ENCODE measurements around the gene CDK5R2. TPM values are rescaled to one million over a fixed set of nuclear protein-coding genes. Genes with fewer than 3 reads are reported as not detected.
A peak's percentile ranks its signal among the peaks of the same experiment; 100 is the strongest.

Gene CDK5R2
- total RNA-seq, 4 donors from 2014 or later = 0.39 TPM; not detected in 3

DNA sequence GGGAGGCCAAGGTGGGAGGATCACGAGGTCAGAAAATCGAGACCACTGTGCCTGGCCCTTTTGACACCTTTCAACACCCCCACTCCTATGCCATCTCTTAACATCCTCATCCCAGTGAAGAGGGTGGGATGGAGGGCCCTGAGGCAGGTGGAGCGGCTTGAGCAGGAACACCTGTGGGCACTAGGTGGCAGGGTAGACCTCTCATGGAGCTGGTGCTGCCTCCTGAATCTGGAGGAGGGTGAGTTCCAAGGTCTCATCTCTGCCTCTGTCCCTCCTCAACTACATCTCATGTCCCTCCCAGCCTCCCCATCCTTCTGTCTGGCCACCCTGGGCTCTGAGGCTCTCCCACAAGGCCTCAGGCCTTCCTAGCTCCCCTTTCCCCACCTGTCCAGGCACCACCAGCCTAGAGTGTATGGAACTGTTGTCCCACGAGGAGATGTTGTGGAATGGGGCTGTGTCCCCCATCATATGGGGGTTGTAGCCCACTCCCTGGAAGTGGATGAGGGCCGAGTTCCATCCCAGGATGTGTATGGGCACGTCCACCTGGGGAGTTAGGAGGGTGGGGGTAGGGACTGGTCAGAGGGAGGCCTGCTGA lies 50.8 kb downstream of the CDK5R2 start:
- peak; percentile 28 to 42 for DNase-seq
- TF ChIP-seq POLR2A (IDR thresholded peaks at IDR 0.05) = no peak
- TF ChIP-seq, protein P1, sequence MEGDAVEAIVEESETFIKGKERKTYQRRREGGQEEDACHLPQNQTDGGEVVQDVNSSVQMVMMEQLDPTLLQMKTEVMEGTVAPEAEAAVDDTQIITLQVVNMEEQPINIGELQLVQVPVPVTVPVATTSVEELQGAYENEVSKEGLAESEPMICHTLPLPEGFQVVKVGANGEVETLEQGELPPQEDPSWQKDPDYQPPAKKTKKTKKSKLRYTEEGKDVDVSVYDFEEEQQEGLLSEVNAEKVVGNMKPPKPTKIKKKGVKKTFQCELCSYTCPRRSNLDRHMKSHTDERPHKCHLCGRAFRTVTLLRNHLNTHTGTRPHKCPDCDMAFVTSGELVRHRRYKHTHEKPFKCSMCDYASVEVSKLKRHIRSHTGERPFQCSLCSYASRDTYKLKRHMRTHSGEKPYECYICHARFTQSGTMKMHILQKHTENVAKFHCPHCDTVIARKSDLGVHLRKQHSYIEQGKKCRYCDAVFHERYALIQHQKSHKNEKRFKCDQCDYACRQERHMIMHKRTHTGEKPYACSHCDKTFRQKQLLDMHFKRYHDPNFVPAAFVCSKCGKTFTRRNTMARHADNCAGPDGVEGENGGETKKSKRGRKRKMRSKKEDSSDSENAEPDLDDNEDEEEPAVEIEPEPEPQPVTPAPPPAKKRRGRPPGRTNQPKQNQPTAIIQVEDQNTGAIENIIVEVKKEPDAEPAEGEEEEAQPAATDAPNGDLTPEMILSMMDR (IDR thresholded peaks at IDR 0.05) = peak in 4 of 6 experiments; percentile 18 to 55 (median 33)
- Histone ChIP-seq H3K9me3 (no peaks in the 10 kb centered on the region), H3K27ac (no peak overlapping the region), H3K4me1 (no peaks in the 10 kb centered on the region), H3K4me3 (replicated peaks in 1 of 3) (no peak overlapping the region), H3K27me3 (no peaks in the 10 kb centered on the region), H3K36me3 (no peaks in the 10 kb centered on the region)
- intact Hi-C loops (cut with DNase I) = no loop called here
- WGBS, 2 donors = 29 to 46% methylated on average over 5 to 6 of the region's 6 CpGs

DNA sequence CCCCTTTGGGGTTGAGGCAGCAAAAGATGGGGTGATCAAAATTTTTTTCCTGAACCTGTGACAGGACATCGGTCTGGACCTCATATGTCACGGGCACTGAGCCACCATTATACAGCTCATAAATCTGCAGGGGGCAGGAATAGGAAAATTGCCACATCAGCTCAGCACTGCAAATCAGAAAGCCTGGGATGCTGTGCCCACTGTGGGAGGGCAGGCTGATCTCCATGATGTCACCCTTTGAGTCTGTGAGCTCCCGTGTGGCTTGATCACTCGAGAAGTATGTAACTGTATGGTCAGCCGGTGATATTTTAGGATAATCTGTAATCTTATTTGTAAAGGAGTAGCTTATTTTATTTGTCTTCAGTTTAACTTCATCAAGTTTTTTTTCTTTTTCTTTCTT lies 51.4 kb downstream of the CDK5R2 start:
- intact Hi-C loops (cut with DNase I) = no loop called here
- Histone ChIP-seq H3K27ac (no peak overlapping the region), H3K4me1 (no peaks in the 10 kb centered on the region), H3K36me3 (no peaks in the 10 kb centered on the region), H3K9me3 (no peaks in the 10 kb centered on the region), H3K4me3 (replicated peaks in 1 of 3) (no peak overlapping the region), H3K27me3 (no peaks in the 10 kb centered on the region)
- TF ChIP-seq, protein P1 (IDR thresholded peaks at IDR 0.05) = no peak
- TF ChIP-seq POLR2A (IDR thresholded peaks at IDR 0.05) = no peak
- WGBS, 2 donors = 87 to 88% methylated on average over 5 of the region's 5 CpGs
- no peak for DNase-seq

MicroRNA genes within 50 kb of the gene (microRNA counts, 767-probe panel; counts per million panel counts)
- microRNA hsa-miR-375 = 0 counts per million in 2 donors

Small RNA genes lying within 50 kb of the gene (microRNA-seq; reads per million reads assigned to microRNA genes)
- gene MIR375 = 1,040 reads per million, percentile 81 among the genes with 10 or more reads in this experiment

Small RNA genes lying within 50 kb of the gene (small RNA-seq; reads per million reads assigned to genes)
- gene MIR375 (25.1 reads per million, percentile 94 among the genes with 10 or more reads in this experiment), gene RNU6-642P (not detected)

Other genes starting within 250 kb of the CDK5R2 start
- 10 to 100 TPM in 3 of 4 donors, 1 to 10 TPM in 1; 5.7 to 19.2 (median 12.5) TPM for gene TTLL4, start 248.8 kb upstream of the CDK5R2 start, total RNA-seq
- 10 to 100 TPM in 3 of 4 donors, 1 to 10 TPM in 1; 9.0 to 26.8 (median 17.0) TPM for gene CYP27A1, start 177.5 kb upstream of the CDK5R2 start, total RNA-seq
- not detected for gene PRKAG3, start 127.9 kb upstream of the CDK5R2 start, total RNA-seq
- 1 to 10 TPM in 2 of 4 donors, not detected in 2; 2.7 to 5.1 TPM for gene WNT6, start 99.9 kb upstream of the CDK5R2 start, total RNA-seq
- under 1 TPM in 1 of 4 donors, not detected in 3; 0.20 TPM for gene WNT10A, start 78.8 kb upstream of the CDK5R2 start, total RNA-seq
- gene FEV, start 25.5 kb downstream of the CDK5R2 start, total RNA-seq = not detected
- not detected for gene CRYBA2, start 33.8 kb downstream of the CDK5R2 start, total RNA-seq
- 1 to 10 TPM in 1 of 4 donors, under 1 TPM in 2, not detected in 1; under 0.01 to 1.3 (median 0.78) TPM for gene CFAP65, start 81.8 kb downstream of the CDK5R2 start, total RNA-seq
- gene IHH, start 101.3 kb downstream of the CDK5R2 start, total RNA-seq = under 1 TPM in 1 of 4 donors, not detected in 3; 0.34 TPM
- 10 to 100 TPM in 3 of 4 donors, 1 to 10 TPM in 1; 8.6 to 13.8 (median 11.9) TPM for gene NHEJ1, start 201.1 kb downstream of the CDK5R2 start, total RNA-seq
- 1 to 10 TPM; 1.1 to 3.9 (median 3.4) TPM for gene SLC23A3, start 210.4 kb downstream of the CDK5R2 start, total RNA-seq
- gene CNPPD1, start 217.3 kb downstream of the CDK5R2 start, total RNA-seq = 100 to 1,000 TPM in 1 of 4 donors, 10 to 100 TPM in 3; 48.2 to 115 (median 65.0) TPM
- 100 to 1,000 TPM in 2 of 4 donors, 10 to 100 TPM in 2; 82.3 to 122 (median 100) TPM for gene RETREG2, start 218.6 kb downstream of the CDK5R2 start, total RNA-seq
- gene ZFAND2B, start 247.1 kb downstream of the CDK5R2 start, total RNA-seq = 100 to 1,000 TPM in 2 of 4 donors, 10 to 100 TPM in 2; 78.7 to 131 (median 92.0) TPM